ENCODE measurements around the gene CADM4. TPM values are rescaled to one million over a fixed set of nuclear protein-coding genes. Genes with fewer than 3 reads are reported as not detected.

The CADM4 gene
- total and polyA plus RNA-seq, 10 donors: 0.89 to 4.7 (median 2.0) TPM

DNA sequence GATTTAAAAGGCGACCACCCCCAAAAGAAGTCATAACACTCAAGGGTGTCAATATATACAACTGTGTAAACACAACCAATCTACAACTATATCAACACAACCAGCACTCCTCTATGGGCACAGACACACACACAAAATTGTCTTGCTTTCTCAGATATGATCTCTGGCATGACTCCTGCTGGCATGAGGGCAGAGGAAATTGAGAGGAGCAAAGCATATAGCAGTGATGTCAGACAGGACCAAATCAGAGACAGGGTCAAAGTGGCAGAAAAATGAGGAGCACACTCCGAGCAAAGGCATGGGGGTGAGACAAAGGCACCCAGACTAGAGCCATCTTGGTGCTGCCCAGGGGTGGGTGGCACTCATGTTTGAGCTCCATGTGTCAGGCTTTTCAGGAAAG, 53.3 kb downstream of the CADM4 start:
- 61 to 94% (median 83%) methylated on average over 2 of the region's 2 CpGs for WGBS, 5 donors

DNA sequence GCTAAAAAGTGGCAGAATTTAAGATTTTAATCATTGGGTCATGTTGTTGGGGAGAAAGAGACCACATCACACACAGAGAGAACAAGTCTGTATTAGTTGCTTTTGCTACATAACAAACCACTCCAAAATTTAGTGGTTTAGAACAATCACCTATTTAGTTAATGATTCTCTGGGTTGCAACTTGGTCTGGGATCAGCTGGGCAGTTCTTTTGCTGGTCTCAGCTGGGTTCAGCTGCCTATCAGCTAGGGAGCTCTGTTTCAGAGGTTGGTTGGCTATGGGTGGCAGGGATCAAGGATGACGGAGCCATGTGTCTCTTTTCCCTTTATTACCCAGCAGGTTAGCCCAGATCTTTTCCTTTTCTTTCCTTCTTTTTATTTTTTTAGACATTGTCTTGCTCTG, 55.2 kb downstream of the CADM4 start:
- no peak overlapping the region for H3K4me3 ChIP-seq
- intact Hi-C loops (cut with DNase I; ENCODE audit: low total_unique reads): loop anchor here (10.0 kb wide), 1 partner anchor 50 kb away; the partner anchor contains the start of gene ZNF575
- peak overlapping the region in 7 of 8 donors; percentile 37 to 70 (median 59) for H3K27ac ChIP-seq
- no peaks in the 10 kb centered on the region for H3K27me3 ChIP-seq (replicated peaks in 1 of 7)
- 93 to 100% (median 100%) methylated on average over 1 of the region's 1 CpG for WGBS, 5 donors
- TF ChIP-seq POLR2AphosphoS5 (IDR thresholded peaks at IDR 0.05) (no peak), POLR2A (IDR thresholded peaks at IDR 0.05) (no peak)
- TF ChIP-seq, protein P1, sequence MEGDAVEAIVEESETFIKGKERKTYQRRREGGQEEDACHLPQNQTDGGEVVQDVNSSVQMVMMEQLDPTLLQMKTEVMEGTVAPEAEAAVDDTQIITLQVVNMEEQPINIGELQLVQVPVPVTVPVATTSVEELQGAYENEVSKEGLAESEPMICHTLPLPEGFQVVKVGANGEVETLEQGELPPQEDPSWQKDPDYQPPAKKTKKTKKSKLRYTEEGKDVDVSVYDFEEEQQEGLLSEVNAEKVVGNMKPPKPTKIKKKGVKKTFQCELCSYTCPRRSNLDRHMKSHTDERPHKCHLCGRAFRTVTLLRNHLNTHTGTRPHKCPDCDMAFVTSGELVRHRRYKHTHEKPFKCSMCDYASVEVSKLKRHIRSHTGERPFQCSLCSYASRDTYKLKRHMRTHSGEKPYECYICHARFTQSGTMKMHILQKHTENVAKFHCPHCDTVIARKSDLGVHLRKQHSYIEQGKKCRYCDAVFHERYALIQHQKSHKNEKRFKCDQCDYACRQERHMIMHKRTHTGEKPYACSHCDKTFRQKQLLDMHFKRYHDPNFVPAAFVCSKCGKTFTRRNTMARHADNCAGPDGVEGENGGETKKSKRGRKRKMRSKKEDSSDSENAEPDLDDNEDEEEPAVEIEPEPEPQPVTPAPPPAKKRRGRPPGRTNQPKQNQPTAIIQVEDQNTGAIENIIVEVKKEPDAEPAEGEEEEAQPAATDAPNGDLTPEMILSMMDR (IDR thresholded peaks at IDR 0.05 in 8 of 11, conservative IDR thresholded peaks at IDR 0.05 in 3 of 11): no peak
- H3K9me3 ChIP-seq: no peaks in the 10 kb centered on the region
- peaks cover 4 to 56% (median 36%) of the 10 kb centered on the region in 6 donors for H3K4me1 ChIP-seq
- peaks cover 0 to 35% (median 2%) of the 10 kb centered on the region in 6 donors for H3K36me3 ChIP-seq
- DNase-seq: no peak

More for the DNA sequence above, 53.3 kb downstream of the CADM4 start:
- Histone ChIP-seq H3K36me3 (peaks cover 0 to 50% (median 9%) of the 10 kb centered on the region in 6 donors), H3K4me3 (no peak overlapping the region), H3K4me1 (peaks cover 8 to 49% (median 23%) of the 10 kb centered on the region in 6 donors), H3K9me3 (no peaks in the 10 kb centered on the region), H3K27me3 (replicated peaks in 1 of 7) (no peaks in the 10 kb centered on the region), H3K27ac (no peak overlapping the region)
- intact Hi-C loops (cut with DNase I; ENCODE audit: low total_unique reads): loop anchor here (10.0 kb wide), 1 partner anchor 52 kb away; the partner anchor contains the start of gene ZNF575
- DNase-seq: no peak
- TF ChIP-seq, protein P1 (IDR thresholded peaks at IDR 0.05 in 8 of 11, conservative IDR thresholded peaks at IDR 0.05 in 3 of 11): no peak
- no peak for TF ChIP-seq POLR2AphosphoS5 (IDR thresholded peaks at IDR 0.05)
- no peak for TF ChIP-seq POLR2A (IDR thresholded peaks at IDR 0.05)

- TF ChIP-seq, protein P1 (IDR thresholded peaks at IDR 0.05 in 8 of 11, conservative IDR thresholded peaks at IDR 0.05 in 3 of 11): no peak
- TF ChIP-seq POLR2AphosphoS5 (IDR thresholded peaks at IDR 0.05) (no peak), POLR2A (IDR thresholded peaks at IDR 0.05) (no peak)
- no peak overlapping the region for H3K4me3 ChIP-seq
- 80 to 87% (median 84%) methylated on average over 2 of the region's 2 CpGs for WGBS, 5 donors
- no peaks in the 10 kb centered on the region for H3K27me3 ChIP-seq (replicated peaks in 1 of 7)
- no peak for DNase-seq
- H3K4me1 ChIP-seq: peaks cover 4 to 60% (median 36%) of the 10 kb centered on the region in 6 donors
- peaks cover 0 to 20% (median 0%) of the 10 kb centered on the region in 6 donors for H3K36me3 ChIP-seq
- no peaks in the 10 kb centered on the region for H3K9me3 ChIP-seq
- intact Hi-C loops (cut with DNase I; ENCODE audit: low total_unique reads): loop anchor here (10.0 kb wide), 1 partner anchor 48 kb away; the partner anchor contains the start of gene ZNF575
- no peak overlapping the region for H3K27ac ChIP-seq
Measured at GRCh38 chr19:43582495-43582894, 57.2 kb downstream of the CADM4 start.

DNA sequence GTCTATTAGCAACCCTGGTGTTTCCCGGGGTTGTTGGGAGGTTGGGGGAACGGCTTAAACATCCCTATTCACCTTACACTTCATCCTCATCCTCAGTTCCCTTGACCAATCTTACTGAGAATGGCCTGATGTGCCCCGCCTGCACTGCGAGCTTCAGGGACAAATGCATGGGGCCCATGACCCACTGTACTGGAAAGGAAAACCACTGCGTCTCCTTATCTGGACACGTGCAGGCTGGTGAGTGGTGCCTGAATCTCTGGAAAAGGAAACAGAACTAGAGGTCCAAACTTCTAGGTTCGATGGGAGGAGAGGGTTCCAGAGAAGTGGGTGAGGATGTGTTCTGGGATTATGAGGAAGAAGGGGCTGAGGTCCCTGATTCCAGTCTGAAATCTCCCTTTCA, 58.2 kb downstream of the CADM4 start:
- H3K4me3 ChIP-seq: peak overlapping the region in 4 of 8 donors; percentile 34 to 64 (median 46)
- 51 to 73% (median 69%) methylated on average over 7 of the region's 7 CpGs for WGBS, 5 donors

More for the DNA sequence above, 58.2 kb downstream of the CADM4 start:
- H3K27ac ChIP-seq: peak overlapping the region in 5 of 8 donors; percentile 29 to 81 (median 72)
- H3K36me3 ChIP-seq: peaks cover 0 to 9% (median 0%) of the 10 kb centered on the region in 6 donors
- DNase-seq: no peak
- no peaks in the 10 kb centered on the region for H3K27me3 ChIP-seq (replicated peaks in 1 of 7)
- no peak for TF ChIP-seq POLR2A (IDR thresholded peaks at IDR 0.05)
- TF ChIP-seq, protein P1 (IDR thresholded peaks at IDR 0.05 in 8 of 11, conservative IDR thresholded peaks at IDR 0.05 in 3 of 11): no peak
- TF ChIP-seq POLR2AphosphoS5 (IDR thresholded peaks at IDR 0.05): no peak
- intact Hi-C loops (cut with DNase I; ENCODE audit: low total_unique reads): loop anchor here (10.0 kb wide), 1 partner anchor 47 kb away; the partner anchor contains the start of gene ZNF575
- H3K9me3 ChIP-seq: no peaks in the 10 kb centered on the region
- peaks cover 4 to 62% (median 36%) of the 10 kb centered on the region in 6 donors for H3K4me1 ChIP-seq
